ENCODE measurements around the gene TMBIM6. TPM values are rescaled to one million over a fixed set of nuclear protein-coding genes. Genes with fewer than 3 reads are reported as not detected.

The TMBIM6 gene
- total RNA-seq, 1 experiment from 2014 or later, result 386 TPM

- no peaks in the 10 kb centered on the region for H3K9me2 ChIP-seq (replicated peaks; ENCODE audit: insufficient read depth, low read length)
- H3K9me3 ChIP-seq (ENCODE audit: low read length), result no peaks in the 10 kb centered on the region
- H3K4me3 ChIP-seq (ENCODE audit: low read length), result no peak overlapping the region
- no peaks in the 10 kb centered on the region for H3K4me1 ChIP-seq (ENCODE audit: low read length)
- H3K27me3 ChIP-seq (ENCODE audit: low read length), result no peaks in the 10 kb centered on the region
- H2AFZ ChIP-seq (ENCODE audit: low read length), result no peak overlapping the region
- no peaks in the 10 kb centered on the region for H4K20me1 ChIP-seq (ENCODE audit: insufficient read depth, low read depth, low read length)
- no peak overlapping the region for H3K4me2 ChIP-seq (ENCODE audit: low read depth, low read length, poor library complexity, severe bottlenecking)
- DNase-seq, result no peak
- H3K9ac ChIP-seq (ENCODE audit: low read length), result no peak overlapping the region
- H3K79me2 ChIP-seq (ENCODE audit: low read length), result no peaks in the 10 kb centered on the region
- H3K36me3 ChIP-seq (ENCODE audit: insufficient read depth, low read length), result no peaks in the 10 kb centered on the region; the same call in 1 of the 2 replicates
- H3K27ac ChIP-seq (ENCODE audit: low read length), result no peak overlapping the region
Observed at GRCh38 chr12:49792976-49793580, 51.7 kb downstream of the TMBIM6 start.

- Histone ChIP-seq H3K9ac (ENCODE audit: low read length) (no peak overlapping the region), H3K9me2 (replicated peaks; ENCODE audit: insufficient read depth, low read length) (no peaks in the 10 kb centered on the region), H3K4me3 (ENCODE audit: low read length) (no peak overlapping the region), H2AFZ (ENCODE audit: low read length) (no peak overlapping the region), H3K27ac (ENCODE audit: low read length) (no peak overlapping the region), H3K27me3 (ENCODE audit: low read length) (no peaks in the 10 kb centered on the region), H3K79me2 (ENCODE audit: low read length) (no peaks in the 10 kb centered on the region), H3K4me2 (ENCODE audit: low read depth, low read length, poor library complexity, severe bottlenecking) (no peak overlapping the region), H3K36me3 (ENCODE audit: insufficient read depth, low read length) (no peaks in the 10 kb centered on the region; the same call in 1 of the 2 replicates), H4K20me1 (ENCODE audit: insufficient read depth, low read depth, low read length) (no peaks in the 10 kb centered on the region), H3K9me3 (ENCODE audit: low read length) (no peaks in the 10 kb centered on the region), H3K4me1 (ENCODE audit: low read length) (no peaks in the 10 kb centered on the region)
- DNase-seq, result no peak
Observed at GRCh38 chr12:49793620-49794019, 52.3 kb downstream of the TMBIM6 start.

- H2AFZ ChIP-seq (ENCODE audit: low read length), result no peak overlapping the region
- H3K4me2 ChIP-seq (ENCODE audit: low read depth, low read length, poor library complexity, severe bottlenecking), result no peak overlapping the region
- H3K27ac ChIP-seq (ENCODE audit: low read length), result no peak overlapping the region
- no peak overlapping the region for H3K4me3 ChIP-seq (ENCODE audit: low read length)
- H3K27me3 ChIP-seq (ENCODE audit: low read length), result no peaks in the 10 kb centered on the region
- no peaks in the 10 kb centered on the region for H3K79me2 ChIP-seq (ENCODE audit: low read length)
- H4K20me1 ChIP-seq (ENCODE audit: insufficient read depth, low read depth, low read length), result no peaks in the 10 kb centered on the region
- H3K36me3 ChIP-seq (ENCODE audit: insufficient read depth, low read length), result no peaks in the 10 kb centered on the region; the same call in 1 of the 2 replicates
- no peaks in the 10 kb centered on the region for H3K9me2 ChIP-seq (replicated peaks; ENCODE audit: insufficient read depth, low read length)
- no peaks in the 10 kb centered on the region for H3K9me3 ChIP-seq (ENCODE audit: low read length)
- H3K4me1 ChIP-seq (ENCODE audit: low read length), result no peaks in the 10 kb centered on the region
- DNase-seq, result no peak
- no peak overlapping the region for H3K9ac ChIP-seq (ENCODE audit: low read length)
Observed at GRCh38 chr12:49794021-49794420, 52.7 kb downstream of the TMBIM6 start.

GRCh38 chr12:49794811-49795653 is 53.7 kb downstream of the TMBIM6 start:
- Histone ChIP-seq H3K9me2 (replicated peaks; ENCODE audit: insufficient read depth, low read length) (no peaks in the 10 kb centered on the region), H2AFZ (ENCODE audit: low read length) (no peak overlapping the region), H3K9me3 (ENCODE audit: low read length) (no peaks in the 10 kb centered on the region), H3K27ac (ENCODE audit: low read length) (no peak overlapping the region), H3K4me1 (ENCODE audit: low read length) (no peaks in the 10 kb centered on the region), H3K27me3 (ENCODE audit: low read length) (no peaks in the 10 kb centered on the region), H3K4me2 (ENCODE audit: low read depth, low read length, poor library complexity, severe bottlenecking) (no peak overlapping the region), H3K4me3 (ENCODE audit: low read length) (no peak overlapping the region), H3K9ac (ENCODE audit: low read length) (no peak overlapping the region), H3K79me2 (ENCODE audit: low read length) (no peaks in the 10 kb centered on the region), H4K20me1 (ENCODE audit: insufficient read depth, low read depth, low read length) (no peaks in the 10 kb centered on the region), H3K36me3 (ENCODE audit: insufficient read depth, low read length) (no peaks in the 10 kb centered on the region)
- DNase-seq, result no peak

- H3K9ac ChIP-seq (ENCODE audit: low read length), result no peak overlapping the region
- H3K4me1 ChIP-seq (ENCODE audit: low read length), result no peaks in the 10 kb centered on the region
Observed at GRCh38 chr12:49795654-49796105, 54.3 kb downstream of the TMBIM6 start.

GRCh38 chr12:49796155-49796554 is 54.8 kb downstream of the TMBIM6 start:
- no peaks in the 10 kb centered on the region for H3K27me3 ChIP-seq (ENCODE audit: low read length)
- no peaks in the 10 kb centered on the region for H3K79me2 ChIP-seq (ENCODE audit: low read length)
- H3K4me1 ChIP-seq (ENCODE audit: low read length), result no peaks in the 10 kb centered on the region
- no peak overlapping the region for H3K27ac ChIP-seq (ENCODE audit: low read length)
- no peaks in the 10 kb centered on the region for H3K36me3 ChIP-seq (ENCODE audit: insufficient read depth, low read length)
- H3K9ac ChIP-seq (ENCODE audit: low read length), result no peak overlapping the region
- H3K4me2 ChIP-seq (ENCODE audit: low read depth, low read length, poor library complexity, severe bottlenecking), result no peak overlapping the region
- no peaks in the 10 kb centered on the region for H3K9me2 ChIP-seq (replicated peaks; ENCODE audit: insufficient read depth, low read length)
- H3K9me3 ChIP-seq (ENCODE audit: low read length), result no peaks in the 10 kb centered on the region
- DNase-seq, result no peak
- no peak overlapping the region for H2AFZ ChIP-seq (ENCODE audit: low read length)
- H3K4me3 ChIP-seq (ENCODE audit: low read length), result no peak overlapping the region
- H4K20me1 ChIP-seq (ENCODE audit: insufficient read depth, low read depth, low read length), result no peaks in the 10 kb centered on the region

More at GRCh38 chr12:49795654-49796105, 54.3 kb downstream of the TMBIM6 start:
- H3K27ac ChIP-seq (ENCODE audit: low read length), result no peak overlapping the region
- H3K36me3 ChIP-seq (ENCODE audit: insufficient read depth, low read length), result no peaks in the 10 kb centered on the region
- H3K9me2 ChIP-seq (replicated peaks; ENCODE audit: insufficient read depth, low read length), result no peaks in the 10 kb centered on the region
- H3K79me2 ChIP-seq (ENCODE audit: low read length), result no peaks in the 10 kb centered on the region
- no peaks in the 10 kb centered on the region for H3K27me3 ChIP-seq (ENCODE audit: low read length)
- no peak overlapping the region for H2AFZ ChIP-seq (ENCODE audit: low read length)
- no peak overlapping the region for H3K4me3 ChIP-seq (ENCODE audit: low read length)
- no peak for DNase-seq
- no peaks in the 10 kb centered on the region for H3K9me3 ChIP-seq (ENCODE audit: low read length)
- no peaks in the 10 kb centered on the region for H4K20me1 ChIP-seq (ENCODE audit: insufficient read depth, low read depth, low read length)
- no peak overlapping the region for H3K4me2 ChIP-seq (ENCODE audit: low read depth, low read length, poor library complexity, severe bottlenecking)

- H3K9me2 ChIP-seq (replicated peaks; ENCODE audit: insufficient read depth, low read length), result no peaks in the 10 kb centered on the region
- H3K27me3 ChIP-seq (ENCODE audit: low read length), result no peaks in the 10 kb centered on the region
- no peak overlapping the region for H2AFZ ChIP-seq (ENCODE audit: low read length)
- no peaks in the 10 kb centered on the region for H3K36me3 ChIP-seq (ENCODE audit: insufficient read depth, low read length)
- H3K4me1 ChIP-seq (ENCODE audit: low read length), result no peaks in the 10 kb centered on the region
- H3K9ac ChIP-seq (ENCODE audit: low read length), result no peak overlapping the region
- no peak overlapping the region for H3K4me3 ChIP-seq (ENCODE audit: low read length)
- H3K27ac ChIP-seq (ENCODE audit: low read length), result no peak overlapping the region
- no peaks in the 10 kb centered on the region for H3K79me2 ChIP-seq (ENCODE audit: low read length)
- no peak overlapping the region for H3K4me2 ChIP-seq (ENCODE audit: low read depth, low read length, poor library complexity, severe bottlenecking)
- DNase-seq, result no peak
- no peaks in the 10 kb centered on the region for H4K20me1 ChIP-seq (ENCODE audit: insufficient read depth, low read depth, low read length)
- no peaks in the 10 kb centered on the region for H3K9me3 ChIP-seq (ENCODE audit: low read length)
Observed at GRCh38 chr12:49796606-49797448, 55.5 kb downstream of the TMBIM6 start.

GRCh38 chr12:49797449-49797776 is 56.1 kb downstream of the TMBIM6 start:
- Histone ChIP-seq H3K9me3 (ENCODE audit: low read length) (no peaks in the 10 kb centered on the region), H4K20me1 (ENCODE audit: insufficient read depth, low read depth, low read length) (no peaks in the 10 kb centered on the region), H3K4me1 (ENCODE audit: low read length) (no peaks in the 10 kb centered on the region), H3K9ac (ENCODE audit: low read length) (no peak overlapping the region), H3K4me3 (ENCODE audit: low read length) (no peak overlapping the region), H3K9me2 (replicated peaks; ENCODE audit: insufficient read depth, low read length) (no peaks in the 10 kb centered on the region), H3K27ac (ENCODE audit: low read length) (no peak overlapping the region), H3K27me3 (ENCODE audit: low read length) (no peaks in the 10 kb centered on the region), H3K4me2 (ENCODE audit: low read depth, low read length, poor library complexity, severe bottlenecking) (no peak overlapping the region), H3K79me2 (ENCODE audit: low read length) (no peaks in the 10 kb centered on the region), H3K36me3 (ENCODE audit: insufficient read depth, low read length) (no peaks in the 10 kb centered on the region), H2AFZ (ENCODE audit: low read length) (no peak overlapping the region)
- DNase-seq, result no peak
